HG03460 (cell line): ENCODE measurements around the gene CAMK2A.

Experiments
- ATAC-seq: cut with Tn5 transposase; IDR thresholded peaks from one replicate; pipeline ENCODE4 v1.9.1; 2021; ENCODE audit not compliant: unreplicated experiment

Gene CAMK2A

GRCh38 chr5:150214289-150214688 lies 75.3 kb downstream of the CAMK2A start:
- no peak for ATAC-seq

DNA sequence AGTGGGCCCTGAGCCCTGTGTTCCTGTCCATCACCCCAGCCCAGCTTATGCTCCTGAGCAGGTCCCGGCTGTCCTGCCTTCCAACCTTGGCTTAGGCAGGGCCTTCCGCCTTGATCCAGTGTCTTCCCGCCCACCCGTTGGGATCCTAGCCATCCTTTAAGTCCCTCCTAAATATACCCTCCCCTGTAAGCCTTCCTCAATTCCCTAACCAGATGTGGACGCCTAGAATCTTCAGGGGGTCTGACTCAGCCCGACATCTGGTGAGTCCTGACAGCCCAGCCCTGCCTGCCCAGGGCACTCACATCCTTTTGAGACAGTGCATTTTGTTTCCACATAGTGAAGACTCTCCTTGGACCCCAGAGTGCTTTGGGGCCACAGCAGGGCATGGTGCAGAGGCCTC lies 76.0 kb downstream of the CAMK2A start:
- no peak for ATAC-seq

DNA sequence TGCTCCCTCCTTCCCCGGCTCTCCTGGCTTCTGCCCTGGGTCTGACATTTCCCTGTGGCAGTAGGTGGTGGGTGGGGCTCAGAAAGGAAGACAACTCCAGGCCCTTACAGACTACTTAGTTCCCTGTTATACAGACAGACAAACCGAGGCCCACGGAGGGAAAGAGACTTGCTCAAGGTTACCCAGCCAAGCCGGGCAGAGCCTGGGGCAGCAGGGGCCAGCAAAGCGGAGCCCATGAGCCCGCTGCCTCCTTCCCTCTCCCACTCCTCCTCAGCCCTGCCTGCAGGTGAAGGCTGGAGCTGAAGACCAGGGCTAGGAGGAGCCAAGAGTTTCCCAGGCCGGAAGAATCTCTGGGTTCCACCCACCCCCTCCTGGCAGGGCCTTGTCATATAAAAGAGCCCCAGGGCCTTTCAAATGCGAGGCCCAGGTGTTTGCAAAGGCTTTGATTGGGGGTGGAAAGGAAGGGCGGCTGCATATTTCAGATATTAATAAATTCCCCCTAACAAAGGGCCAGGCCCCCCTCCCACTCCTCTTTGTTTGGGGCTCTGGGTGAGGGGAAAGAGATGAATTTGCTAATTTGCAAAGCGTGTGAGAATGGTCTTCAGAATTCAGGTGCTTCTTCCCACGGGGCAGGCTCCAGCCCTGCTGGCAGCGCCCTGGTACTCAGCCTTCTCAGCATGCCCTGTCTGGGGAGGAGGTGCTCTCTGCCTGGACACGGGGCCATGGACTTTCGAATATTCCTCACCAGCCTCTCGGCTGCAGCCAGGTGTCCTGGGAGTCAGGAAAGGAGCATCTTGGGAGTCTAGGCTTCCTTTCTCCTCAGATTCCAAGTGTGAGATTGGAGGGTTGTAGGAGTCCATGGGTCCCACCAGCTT lies 78.2 kb downstream of the CAMK2A start:
- no peak for ATAC-seq

- no peak for ATAC-seq
These were observed 78.9 kb downstream of the CAMK2A start for GRCh38 chr5:150210644-150211043.

DNA sequence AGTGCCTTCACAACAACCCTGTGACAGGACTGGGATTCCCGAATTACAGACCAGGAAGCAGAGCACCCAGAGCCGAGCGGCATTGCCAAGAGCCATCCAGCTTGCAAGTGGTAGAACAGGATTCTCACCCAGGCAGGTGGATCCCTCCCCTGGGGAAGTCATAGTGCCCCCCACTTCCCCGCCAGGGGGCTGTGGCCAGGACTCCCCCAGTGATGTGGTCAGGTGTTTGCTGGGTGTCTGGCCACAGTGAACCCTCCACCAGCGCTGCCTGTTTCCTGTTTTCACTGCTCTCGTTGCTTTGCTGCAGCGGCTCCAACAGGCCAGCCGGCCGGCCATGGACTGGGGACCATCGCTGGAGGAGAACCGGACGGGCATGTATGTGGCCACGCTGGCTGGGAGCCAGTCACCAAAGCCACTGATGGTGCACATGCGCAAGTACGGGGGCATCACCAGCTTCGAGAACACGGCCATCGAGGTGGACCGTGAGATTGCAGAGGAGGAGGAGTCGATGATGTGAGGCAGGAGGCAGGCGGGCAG lies 80.4 kb downstream of the CAMK2A start:
- no peak for ATAC-seq

DNA sequence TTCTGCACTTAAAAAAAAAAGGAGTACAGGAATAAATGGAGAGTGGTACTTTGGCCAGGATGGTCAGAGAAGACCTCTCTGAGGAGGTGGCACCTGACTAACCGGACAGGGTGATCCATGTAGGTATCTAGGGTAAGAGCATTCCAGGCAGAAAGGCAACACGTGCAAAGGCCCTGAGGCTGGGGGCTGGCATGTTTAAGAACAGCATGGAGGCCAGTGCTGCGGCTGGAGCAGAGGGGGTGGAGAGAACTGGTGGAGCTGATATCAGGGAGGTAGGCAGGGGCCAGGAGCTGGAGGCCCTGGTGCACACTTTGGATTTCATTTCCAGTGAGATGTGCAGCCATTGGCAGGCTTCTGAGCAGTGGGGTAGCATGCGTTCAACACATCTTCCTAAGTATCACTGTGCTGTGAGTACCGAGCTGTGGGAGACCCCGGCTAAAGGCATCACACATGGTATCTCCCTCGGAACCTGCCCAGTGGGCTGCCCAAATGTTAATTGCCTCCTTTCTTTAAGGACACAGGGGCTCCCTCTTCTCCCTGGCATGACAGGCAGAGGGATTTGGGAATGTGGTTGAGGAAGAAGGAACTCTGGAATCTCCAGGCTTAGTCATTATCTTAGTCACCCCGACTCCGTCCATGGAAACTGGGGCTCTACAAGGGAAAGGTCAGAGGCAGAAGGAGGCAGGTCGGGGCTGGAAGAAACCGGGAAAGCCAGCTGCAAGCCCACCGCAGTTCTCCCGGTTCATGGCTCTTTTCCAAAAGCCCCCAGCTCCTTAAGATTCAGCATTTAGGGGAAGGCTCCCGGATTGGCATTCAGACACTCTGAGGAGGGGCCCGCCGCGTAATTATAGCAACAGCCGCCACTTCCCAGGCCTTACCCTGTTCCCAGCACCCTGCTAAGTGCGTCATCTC lies 81.1 kb downstream of the CAMK2A start:
- no peak for ATAC-seq

GRCh38 chr5:150206779-150207115 lies 82.8 kb downstream of the CAMK2A start:
- ATAC-seq, result no peak

DNA sequence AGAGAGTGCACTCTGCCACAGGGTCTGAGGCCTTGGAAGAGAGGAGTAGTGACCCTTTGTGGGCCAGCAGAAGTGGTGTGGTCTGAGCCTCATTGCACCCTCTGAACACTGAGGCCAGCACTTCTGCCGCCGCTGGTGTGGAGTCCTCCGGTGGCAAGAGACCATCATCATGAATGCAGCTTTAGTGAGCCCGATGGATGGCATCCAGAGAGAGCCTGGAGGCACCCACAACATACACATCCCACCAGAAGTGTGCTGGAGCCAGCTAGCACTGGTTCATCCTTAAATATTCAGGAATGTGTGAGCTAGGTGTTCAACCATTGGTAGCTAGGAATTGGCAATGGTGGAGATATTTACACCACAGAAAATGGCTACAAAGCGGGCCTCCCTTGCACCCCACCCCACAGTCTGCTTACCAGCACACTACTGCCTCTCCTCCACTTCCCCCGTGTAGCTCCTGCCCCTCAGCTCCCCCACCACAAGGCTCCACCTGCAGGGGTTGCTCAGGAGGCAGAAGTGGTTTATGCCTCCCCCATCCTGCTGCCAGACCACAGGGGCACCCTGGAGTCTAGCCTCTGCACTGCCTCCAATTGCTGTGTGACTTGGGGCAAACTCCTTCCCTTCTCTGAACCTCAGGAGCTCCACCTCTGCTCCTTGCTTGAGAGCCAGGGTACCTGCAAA lies 83.3 kb downstream of the CAMK2A start:
- ATAC-seq, result no peak

DNA sequence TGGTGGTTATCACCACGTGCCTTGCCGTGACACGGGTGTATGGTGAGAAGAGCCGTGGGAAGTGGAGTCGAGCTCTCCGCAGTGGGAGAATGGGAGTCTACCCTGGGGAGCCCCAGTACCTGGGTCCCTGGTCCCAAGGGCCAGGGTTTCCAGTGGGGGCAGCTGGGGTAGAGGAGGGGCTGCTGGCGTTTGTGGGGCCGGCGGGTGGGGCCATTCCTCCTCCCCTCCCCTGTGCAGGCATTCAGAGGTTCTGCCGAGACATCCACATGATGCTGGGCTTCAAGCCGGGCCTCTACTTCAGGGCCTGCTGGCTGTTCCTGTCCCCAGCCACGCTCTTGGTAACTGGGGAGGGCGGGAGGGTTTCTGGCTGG lies 85.0 kb downstream of the CAMK2A start:
- ATAC-seq, result no peak

GRCh38 chr5:150203832-150204589 lies 85.6 kb downstream of the CAMK2A start:
- no peak for ATAC-seq

GRCh38 chr5:150202501-150202900 lies 87.1 kb downstream of the CAMK2A start:
- no peak for ATAC-seq

- ATAC-seq, result no peak
These were observed 92.1 kb downstream of the CAMK2A start for GRCh38 chr5:150197476-150197875.

DNA sequence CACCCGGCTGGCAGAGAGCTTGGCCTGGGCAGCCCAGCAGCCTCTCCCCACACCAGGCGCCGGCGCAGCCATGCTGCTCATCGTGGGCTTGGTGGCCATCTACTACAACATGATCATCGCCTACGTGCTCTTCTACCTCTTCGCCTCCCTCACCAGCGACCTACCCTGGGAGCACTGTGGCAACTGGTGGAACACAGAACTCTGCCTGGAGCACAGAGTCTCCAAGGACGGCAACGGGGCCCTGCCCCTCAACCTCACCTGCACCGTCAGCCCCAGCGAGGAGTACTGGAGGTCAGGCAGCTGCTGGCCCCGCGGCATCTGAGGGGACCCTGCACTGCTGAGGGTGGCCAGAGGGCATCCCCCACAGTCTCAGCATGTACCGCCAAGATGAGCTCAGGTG lies 92.6 kb downstream of the CAMK2A start:
- no peak for ATAC-seq

DNA sequence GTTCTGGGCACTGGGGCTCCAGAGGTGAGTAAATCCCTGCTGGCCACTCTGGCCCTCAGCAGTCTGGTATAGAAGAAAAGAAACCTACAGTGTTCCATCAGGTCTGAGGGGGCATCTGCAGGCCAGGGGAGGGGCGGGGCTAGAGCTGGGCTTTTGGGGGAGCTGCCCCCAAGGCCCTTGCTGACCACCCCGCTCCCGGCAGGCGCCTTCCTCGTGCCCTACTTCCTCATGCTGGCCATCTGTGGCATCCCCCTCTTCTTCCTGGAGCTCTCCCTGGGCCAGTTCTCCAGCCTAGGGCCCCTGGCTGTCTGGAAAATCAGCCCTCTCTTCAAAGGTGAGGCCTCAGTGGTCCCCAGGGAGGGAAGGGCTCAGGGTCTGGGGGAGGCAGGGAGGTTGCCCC lies 93.1 kb downstream of the CAMK2A start:
- ATAC-seq, result no peak

DNA sequence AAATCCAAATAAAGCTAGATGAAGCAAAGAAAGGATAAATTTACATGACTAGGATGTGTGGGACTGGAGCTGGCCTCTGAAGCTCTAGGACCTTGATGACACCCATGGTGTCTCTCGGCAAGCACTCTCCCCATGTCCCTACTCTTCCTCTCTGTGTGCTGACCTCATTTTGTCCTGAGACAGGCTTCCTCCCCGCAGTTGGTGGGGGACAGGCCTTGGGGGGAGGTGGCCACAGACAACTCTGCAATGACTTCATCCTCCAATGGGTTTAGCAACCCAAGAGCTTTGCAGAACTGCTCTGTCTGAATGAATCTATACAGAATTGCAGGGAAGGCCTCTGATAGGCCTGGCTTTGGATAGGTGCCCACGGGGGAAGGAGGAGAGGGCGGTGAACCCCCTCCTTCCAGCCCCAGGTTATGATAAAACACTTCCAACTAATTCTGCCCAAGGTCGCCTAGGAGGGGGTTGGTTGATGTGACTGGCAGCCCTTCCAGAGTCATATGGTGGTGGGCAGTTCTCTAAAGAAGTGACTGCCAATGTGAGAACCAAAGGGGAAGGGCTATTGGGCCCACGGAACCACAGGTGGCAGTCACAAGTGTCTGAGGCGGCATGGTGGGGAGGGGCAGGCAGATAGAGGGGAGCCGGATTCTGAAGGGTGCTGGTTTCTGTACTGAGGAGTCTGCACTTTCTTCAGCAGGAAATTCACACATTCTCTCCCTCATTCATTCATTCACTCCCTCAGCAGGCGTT lies 93.7 kb downstream of the CAMK2A start:
- no peak for ATAC-seq

- no peak for ATAC-seq
These were observed 97.1 kb downstream of the CAMK2A start for GRCh38 chr5:150192462-150192861.

- no peak for ATAC-seq
These were observed 98.6 kb downstream of the CAMK2A start for GRCh38 chr5:150190987-150191386.

DNA sequence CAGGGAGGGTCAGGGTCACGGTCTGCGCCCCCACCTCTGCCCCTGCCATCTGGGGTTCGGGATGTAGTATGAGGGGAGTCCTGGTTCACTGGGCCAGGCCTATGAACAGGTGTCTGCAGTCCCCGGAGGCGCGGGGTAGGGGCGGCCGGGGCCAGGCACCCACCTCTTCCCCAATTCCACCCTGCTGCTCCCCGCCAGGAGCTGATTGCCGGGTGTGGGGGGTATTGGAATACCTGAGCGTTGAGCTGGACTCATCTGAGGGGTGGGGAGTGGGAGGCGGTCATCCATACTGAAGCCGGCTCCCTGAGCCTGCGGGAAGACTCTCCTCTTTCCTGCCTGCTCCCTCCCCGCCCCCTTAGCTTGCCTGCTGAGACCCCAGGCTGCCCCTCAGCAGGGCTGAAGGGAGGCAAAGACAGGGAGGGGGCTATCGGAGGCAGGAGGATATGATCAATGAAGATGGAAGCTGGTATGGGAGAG lies 99.0 kb downstream of the CAMK2A start:
- ATAC-seq, result no peak

- ATAC-seq, result no peak
These were observed 99.7 kb downstream of the CAMK2A start, which contains the start of gene SLC6A7 for GRCh38 chr5:150189728-150190502. SLC6A7 (plus strand) TSS chr5:150190062; CDS start chr5:150190328, 266 bp downstream.
